Vagina (tissue), 2 donors: ENCODE results near the gene LYPD5. TPM values are rescaled to one million over a fixed set of nuclear protein-coding genes. Genes with fewer than 3 reads are reported as not detected.
"Not testable (repeated sequence)": the region's sequence is repeated elsewhere in the genome, so short reads cannot be mapped to it uniquely, and the experiment has no call there.

Source experiments
- DNase-seq, 2 donors: peaks; one replicate each; pipeline ENCODE4 v3.0.0-alpha.2; 2017; ENCODE audit errors: extremely low spot score in 2 of 2
- H3K27ac ChIP-seq: fragments of 200-600 bp; sonication (generic); one replicate; pipeline ENCODE4 v1.5.1; 2019
- H3K27me3 ChIP-seq: fragments of 200-600 bp; sonication (generic); one replicate; pipeline ENCODE4 v1.5.1; 2019
- H3K36me3 ChIP-seq, 2 donors: fragments of 200-600 bp; sonication (generic); one replicate each; pipeline ENCODE4 v1.5.1; 2017 to 2019
- H3K4me1 ChIP-seq: fragments of 200-600 bp; sonication (generic); one replicate; pipeline ENCODE4 v1.5.1; 2019
- H3K4me3 ChIP-seq, 2 donors: fragments of 200-600 bp; sonication (generic); 1 replicate in 1 of 2; 2 replicates in 1 of 2; pipeline ENCODE4 v1.5.1; 2016 to 2019
- H3K9me3 ChIP-seq: fragments of 200-600 bp; sonication (generic); one replicate; pipeline ENCODE4 v1.5.1; 2019
- CTCF ChIP-seq, 3 experiments: fragments of 450-650 bp in 2 of 3; fragments of 200-600 bp in 1 of 3; sonication (generic) in 1 of 3; IDR thresholded peaks; one replicate each; pipeline ENCODE4 v1.5.1; 2017 to 2019; ENCODE audit warnings: antibody characterized with exemption in 3 of 3, mild to moderate bottlenecking in 2 of 3, moderate library complexity in 2 of 3
- POLR2A ChIP-seq, 2 donors: fragments of 450-650 bp; IDR thresholded peaks; one replicate each; pipeline ENCODE4 v1.6.1; 2017; ENCODE audit warnings: antibody characterized with exemption in 2 of 2, mild to moderate bottlenecking in 2 of 2, moderate library complexity in 2 of 2
- POLR2AphosphoS5 ChIP-seq, 2 donors: sonication (generic); formaldehyde crosslinking; IDR thresholded peaks; one replicate each; pipeline ENCODE4 v1.9.0; 2017; ENCODE audit warnings: antibody characterized with exemption in 2 of 2, mild to moderate bottlenecking in 2 of 2, low read depth in 1 of 2; ENCODE audit not compliant: insufficient read depth in 1 of 2
- intact Hi-C: fragments of 100-400 bp; cut with DNase I; formaldehyde crosslinking; loops from one replicate; pipeline ENCODE4 v1.15.1; 2023
- total RNA-seq: library from RNA; depleted of rRNA; stranded (reverse); fragments of >200 nt; gene quantifications from one replicate; pipeline ENCODE4 v1.2.3, GENCODE V29; 2016

The LYPD5 gene
- total RNA-seq, 1 donor from 2014 or later: 3.7 TPM

- no peak for TF ChIP-seq POLR2A (IDR thresholded peaks at IDR 0.05)
- peak in 1 of 2 donors; percentile 49 for TF ChIP-seq POLR2AphosphoS5 (IDR thresholded peaks at IDR 0.05; ENCODE audit: insufficient read depth in 1 of 2, low read depth in 1 of 2)
- TF ChIP-seq CTCF (IDR thresholded peaks at IDR 0.05): peak in 1 of 3 experiments; percentile 27
These were observed 7.8 kb upstream of the LYPD5 start for GRCh38 chr19:43809762-43810696.

GRCh38 chr19:43807651-43808050 lies 5.4 kb upstream of the LYPD5 start:
- no peaks in the 10 kb centered on the region for H3K9me3 ChIP-seq
- intact Hi-C loops: no loop called here
- H3K27me3 ChIP-seq: no peaks in the 10 kb centered on the region
- H3K4me3 ChIP-seq: no peak overlapping the region
- DNase-seq: no peak
- H3K4me1 ChIP-seq: no peaks in the 10 kb centered on the region
- H3K36me3 ChIP-seq: no peaks in the 10 kb centered on the region
- no peak overlapping the region for H3K27ac ChIP-seq
- TF ChIP-seq CTCF (IDR thresholded peaks at IDR 0.05) (no peak), POLR2AphosphoS5 (IDR thresholded peaks at IDR 0.05; ENCODE audit: insufficient read depth in 1 of 2, low read depth in 1 of 2) (no peak), POLR2A (IDR thresholded peaks at IDR 0.05) (no peak)

More at GRCh38 chr19:43809762-43810696, 7.8 kb upstream of the LYPD5 start:
- Histone ChIP-seq H3K4me1 (no peaks in the 10 kb centered on the region), H3K27ac (no peak overlapping the region), H3K4me3 (no peak overlapping the region), H3K9me3 (no peaks in the 10 kb centered on the region), H3K27me3 (no peaks in the 10 kb centered on the region), H3K36me3 (no peaks in the 10 kb centered on the region)
- intact Hi-C loops: no loop called here
- DNase-seq: no peak

- no peak for DNase-seq
- no peaks in the 10 kb centered on the region for H3K27me3 ChIP-seq
- H3K4me1 ChIP-seq: no peaks in the 10 kb centered on the region
- H3K9me3 ChIP-seq: no peaks in the 10 kb centered on the region
- H3K4me3 ChIP-seq: no peak overlapping the region
- H3K36me3 ChIP-seq: no peaks in the 10 kb centered on the region
- intact Hi-C loops: no loop called here
- TF ChIP-seq POLR2AphosphoS5 (IDR thresholded peaks at IDR 0.05; ENCODE audit: insufficient read depth in 1 of 2, low read depth in 1 of 2): no peak
- TF ChIP-seq CTCF (IDR thresholded peaks at IDR 0.05): no peak
- no peak for TF ChIP-seq POLR2A (IDR thresholded peaks at IDR 0.05)
- no peak overlapping the region for H3K27ac ChIP-seq
These were observed 4.6 kb upstream of the LYPD5 start for GRCh38 chr19:43806848-43807247.

- intact Hi-C loops, H3K27me3 ChIP-seq, H3K36me3 ChIP-seq, H3K4me1 ChIP-seq, H3K9me3 ChIP-seq, DNase-seq, H3K27ac ChIP-seq, H3K4me3 ChIP-seq: not testable (repeated sequence)
These were observed 4.2 kb upstream of the LYPD5 start for GRCh38 chr19:43806401-43806800.

- no peak overlapping the region for H3K27ac ChIP-seq
- intact Hi-C loops: no loop called here
- H3K4me3 ChIP-seq: no peak overlapping the region
- no peak for TF ChIP-seq CTCF (IDR thresholded peaks at IDR 0.05)
- no peak for TF ChIP-seq POLR2A (IDR thresholded peaks at IDR 0.05)
- TF ChIP-seq POLR2AphosphoS5 (IDR thresholded peaks at IDR 0.05; ENCODE audit: insufficient read depth in 1 of 2, low read depth in 1 of 2): no peak
- no peaks in the 10 kb centered on the region for H3K4me1 ChIP-seq
- no peaks in the 10 kb centered on the region for H3K36me3 ChIP-seq
- no peak for DNase-seq
- no peaks in the 10 kb centered on the region for H3K27me3 ChIP-seq
- H3K9me3 ChIP-seq: no peaks in the 10 kb centered on the region
These were observed 2.2 kb upstream of the LYPD5 start for GRCh38 chr19:43804432-43804831.
